SH-SY5Y (cell line): Measurements from ENCODE around the gene PID1.

Experiments
- GATA2 ChIP-seq: IDR thresholded peaks from 2 replicates; pipeline ENCODE4 v1.6.1; 2011; ENCODE audit warnings: mild to moderate bottlenecking, low read depth, low read length
- GATA3 ChIP-seq: IDR thresholded peaks from 2 replicates; pipeline ENCODE4 v1.6.1; 2011; ENCODE audit warnings: low read depth, mild to moderate bottlenecking, low read length, moderate library complexity

DNA sequence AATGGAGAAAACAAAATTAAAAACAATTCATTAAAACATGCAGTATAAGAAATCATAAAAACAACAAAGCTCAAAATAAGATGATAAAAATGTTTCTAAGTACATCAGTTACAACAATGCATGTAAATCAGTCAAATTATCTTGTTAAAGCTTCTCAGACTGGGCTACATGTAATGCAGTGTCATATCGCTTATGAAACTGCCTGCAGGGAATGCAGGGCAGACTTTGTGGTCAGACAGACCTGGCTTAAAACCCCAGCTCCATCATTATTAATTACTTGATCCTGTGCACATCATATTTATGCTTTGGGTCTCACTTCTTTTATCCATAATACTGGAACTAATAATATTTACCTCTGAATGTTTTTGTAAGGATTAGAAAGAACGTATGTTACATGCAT is 74.6 kb downstream of the PID1 start:
- TF ChIP-seq GATA3 (no peak), GATA2 (no peak)
